A549 (cell line): ENCODE data around the gene GATAD2A. TPM values are rescaled to one million over a fixed set of nuclear protein-coding genes. Genes with fewer than 3 reads are reported as not detected.

Experiments
- ATAC-seq, 2 experiments: fragments of 200-7000 bp in 1 of 2; fragments of >200 bp in 1 of 2; cut with Nextera tagmentation in 1 of 2; cut with Tn5 transposase in 1 of 2; 3 replicates each; pipeline versions ENCODE4 v1.8.0 to v1.9.1; 2018 to 2020; ENCODE audit warnings: mild to moderate bottlenecking in 1 of 2, moderate library complexity in 1 of 2
- CTCF ChIA-PET: fragments of 300-600 bp; sonication (Branson Sonifier 250); formaldehyde crosslinking; extraction: SDS; loops from one replicate; lab custom pipeline; 2021; ENCODE audit warnings: antibody characterized with exemption, inconsistent platforms; lab: Yijun Ruan, JAX
- POLR2A ChIA-PET: fragments of 350-600 bp; formaldehyde crosslinking; extraction: SDS; loops from one replicate; lab custom pipeline; 2021; ENCODE audit warnings: antibody characterized with exemption, inconsistent platforms; lab: Yijun Ruan, JAX
- DNase-seq, 2 experiments: peaks; one replicate each; pipeline versions ENCODE4 v3.0.0 to v3.0.0-alpha.2; 2011 to 2016; ENCODE audit warnings: low read depth in 1 of 2, low spot score in 1 of 2
- FAIRE-seq: peaks from 2 replicates; lab custom pipeline; 2011; peaks lifted over from hg19 to GRCh38; lab: Jason Lieb, UNC
- H3K27ac ChIP-seq, 2 experiments: fragments of >200 bp; sonication (Bioruptor Twin); formaldehyde crosslinking; 3 replicates each; pipeline ENCODE4 v1.5.1; 2016 to 2017
- H3K4me1 ChIP-seq: fragments of >200 bp; sonication (Bioruptor Twin); formaldehyde crosslinking; 3 replicates; pipeline ENCODE4 v1.6.1; 2016
- H3K4me2 ChIP-seq: fragments of >200 bp; sonication (Bioruptor Twin); formaldehyde crosslinking; 3 replicates; pipeline ENCODE4 v1.6.1; 2016
- H3K4me3 ChIP-seq: fragments of >200 bp; sonication (Bioruptor Twin); formaldehyde crosslinking; 3 replicates; pipeline ENCODE4 v1.5.1; 2016
- H3K9me3 ChIP-seq: fragments of >200 bp; sonication (Bioruptor Twin); formaldehyde crosslinking; 3 replicates; pipeline ENCODE4 v1.6.1; 2016
- CBX2 ChIP-seq: fragments of 200-600 bp; sonication (generic); IDR thresholded peaks from 2 replicates; pipeline ENCODE4 v1.6.1; 2016; ENCODE audit warnings: low read depth, mild to moderate bottlenecking, borderline replicate concordance
- CHD4 ChIP-seq: fragments of 200-600 bp; sonication (generic); IDR thresholded peaks from 2 replicates; pipeline ENCODE4 v1.6.1; 2016; ENCODE audit warnings: antibody characterized with exemption, mild to moderate bottlenecking, borderline replicate concordance
- CTCF ChIP-seq: fragments of >200 bp; sonication (Bioruptor Twin); formaldehyde crosslinking; IDR thresholded peaks from 3 replicates; pipeline ENCODE4 v1.5.1; 2016
- EHMT2 ChIP-seq: fragments of 200-600 bp; sonication (generic); IDR thresholded peaks from 2 replicates; pipeline ENCODE4 v1.6.1; 2016; ENCODE audit warnings: antibody characterized with exemption, low read depth, mild to moderate bottlenecking, moderate library complexity
- EP300 ChIP-seq, 2 experiments: fragments of >200 bp; sonication (Bioruptor Twin); formaldehyde crosslinking; IDR thresholded peaks; 2 replicates in 1 of 2; 3 replicates in 1 of 2; pipeline ENCODE4 v1.6.1; 2016 to 2017
- FOXS1 ChIP-seq: fragments of 250-450 bp; sonication (Bioruptor Pico); IDR thresholded peaks from 2 replicates; pipeline ENCODE4 v1.5.0; 2020; ENCODE audit warnings: mild to moderate bottlenecking, moderate library complexity
- GATA3 ChIP-seq: IDR thresholded peaks from 2 replicates; pipeline ENCODE4 v1.6.1; 2012; ENCODE audit warnings: borderline replicate concordance
- HEYL ChIP-seq: fragments of 250-450 bp; sonication (Bioruptor Pico); IDR thresholded peaks from 2 replicates; pipeline ENCODE4 v1.8.0; 2021; ENCODE audit warnings: mild to moderate bottlenecking, moderate library complexity
- HOXA7 ChIP-seq: fragments of 250-450 bp; sonication (Bioruptor Pico); IDR thresholded peaks from 2 replicates; pipeline ENCODE4 v1.5.0; 2020; ENCODE audit warnings: mild to moderate bottlenecking, moderate library complexity
- HOXB5 ChIP-seq: fragments of 250-450 bp; sonication (Bioruptor Pico); IDR thresholded peaks from 2 replicates; pipeline ENCODE4 v1.5.0; 2020; ENCODE audit warnings: mild to moderate bottlenecking, moderate library complexity
- JUN ChIP-seq, 2 experiments: fragments of >200 bp; sonication (Bioruptor Twin); formaldehyde crosslinking; IDR thresholded peaks; 2 replicates in 1 of 2; 3 replicates in 1 of 2; pipeline ENCODE4 v1.6.1; 2016 to 2017
- JUNB ChIP-seq: fragments of >200 bp; sonication (Bioruptor Twin); formaldehyde crosslinking; IDR thresholded peaks from 2 replicates; pipeline ENCODE4 v1.6.1; 2016
- KDM5A ChIP-seq: fragments of 200-600 bp; sonication (generic); IDR thresholded peaks from 2 replicates; pipeline ENCODE4 v1.6.1; 2016; ENCODE audit warnings: antibody characterized with exemption, mild to moderate bottlenecking
- MAFK ChIP-seq: fragments of 450-650 bp; IDR thresholded peaks from 2 replicates; pipeline ENCODE4 v1.6.1; 2014; ENCODE audit not compliant: partially characterized antibody
- NFE2L2 ChIP-seq: fragments of 150-350 bp; conservative IDR thresholded peaks from 2 replicates; pipeline ENCODE4 v1.6.1; 2014; ENCODE audit warnings: low read length
- NPAS2 ChIP-seq: fragments of 250-450 bp; sonication (Bioruptor Pico); IDR thresholded peaks from 2 replicates; pipeline ENCODE4 v1.8.0; 2022; ENCODE audit warnings: mild to moderate bottlenecking, moderate library complexity, borderline replicate concordance
- NR3C1 ChIP-seq: fragments of >200 bp; sonication (Bioruptor Twin); formaldehyde crosslinking; IDR thresholded peaks from 3 replicates; pipeline ENCODE4 v1.6.1; 2017
- PHF8 ChIP-seq: fragments of 200-600 bp; sonication (generic); IDR thresholded peaks from 2 replicates; pipeline ENCODE4 v1.6.1; 2016; ENCODE audit warnings: low read depth, mild to moderate bottlenecking, antibody characterized with exemption, moderate library complexity, borderline replicate concordance
- POLR2A ChIP-seq: IDR thresholded peaks from 2 replicates; pipeline ENCODE4 v1.6.1; 2012; ENCODE audit warnings: mild to moderate bottlenecking, low read length
- POLR2AphosphoS2 ChIP-seq: conservative IDR thresholded peaks from 2 replicates; pipeline ENCODE4 v1.6.1; 2012; ENCODE audit warnings: low read length, improper control_type of control experiment, inconsistent platforms
- RAD21 ChIP-seq, 2 experiments: fragments of >200 bp in 1 of 2; sonication (Bioruptor Twin) in 1 of 2; formaldehyde crosslinking in 1 of 2; IDR thresholded peaks in 1 of 2; conservative IDR thresholded peaks in 1 of 2; 2 replicates in 1 of 2; 3 replicates in 1 of 2; pipeline ENCODE4 v1.6.1; 2012 to 2018; ENCODE audit warnings: inconsistent platforms in 1 of 2
- RARB ChIP-seq: fragments of 250-450 bp; sonication (Bioruptor Pico); IDR thresholded peaks from 2 replicates; pipeline ENCODE4 v1.8.0; 2021; ENCODE audit warnings: mild to moderate bottlenecking, moderate library complexity
- RCOR1 ChIP-seq: fragments of 150-350 bp; IDR thresholded peaks from 2 replicates; pipeline ENCODE4 v1.6.1; 2014; ENCODE audit warnings: antibody characterized with exemption, low read length, low read depth
- RFX5 ChIP-seq: fragments of 450-650 bp; IDR thresholded peaks from 2 replicates; pipeline ENCODE4 v1.7.1; 2014; ENCODE audit warnings: antibody characterized with exemption, mild to moderate bottlenecking, moderate library complexity
- RNF2 ChIP-seq: fragments of 200-600 bp; sonication (generic); IDR thresholded peaks from 2 replicates; pipeline ENCODE4 v1.6.1; 2016; ENCODE audit warnings: low read depth, mild to moderate bottlenecking, antibody characterized with exemption, moderate library complexity, borderline replicate concordance
- SMC3 ChIP-seq: fragments of >200 bp; sonication (Bioruptor Twin); formaldehyde crosslinking; IDR thresholded peaks from 3 replicates; pipeline ENCODE4 v1.6.1; 2018; ENCODE audit warnings: inconsistent platforms
- WGBS: methylation state at CpG from one replicate; pipeline ENCODE4 v1.1.6; 2017; ENCODE audit errors: missing lambda C conversion rate; 5-methylcytosine and 5-hydroxymethylcytosine counted together
- polyA plus RNA-seq, 4 experiments: library from polyadenylated mRNA; depleted of rRNA in 3 of 4; stranded (reverse); fragments of >200 nt; fragmentation: RNase III in 1 of 4; extraction: RNeasy Plus Mini Kit Qiagen cat#74134 plus additional on column Dnase treatment in 1 of 4; gene quantifications; 2 replicates in 3 of 4; 3 replicates in 1 of 4; pipeline ENCODE4 v1.2.3, GENCODE V29; 2011 to 2017
- TF ChIP-seq, protein P1 (sequence below): fragments of 250-450 bp; sonication (Bioruptor Pico); IDR thresholded peaks from 2 replicates; pipeline ENCODE4 v1.5.0; 2021; ENCODE audit warnings: mild to moderate bottlenecking, moderate library complexity, borderline replicate concordance
- TF ChIP-seq, protein P2 (sequence below): fragments of 250-450 bp; sonication (Bioruptor Pico); IDR thresholded peaks from 2 replicates; pipeline ENCODE4 v1.5.0; 2020; ENCODE audit warnings: low read depth, mild to moderate bottlenecking, moderate library complexity
- TF ChIP-seq, protein P3 (sequence below): fragments of 150-350 bp; IDR thresholded peaks from 2 replicates; pipeline ENCODE4 v1.6.1; 2014; ENCODE audit warnings: low read depth, mild to moderate bottlenecking, low read length

The GATAD2A gene
- polyA plus RNA-seq, 2 of the 4 experiments (the other 2 are of a cell fraction), result 25.2 to 28.9 TPM

GRCh38 chr19:19438366-19439175, 33.1 kb downstream of the GATAD2A start:
- ATAC-seq (no peak), DNase-seq (no peak), FAIRE-seq (no peak)
- ChIA-PET POLR2A (no interaction called here), CTCF (no interaction called here)
- Histone ChIP-seq H3K4me1 (no peaks in the 10 kb centered on the region), H3K9me3 (no peaks in the 10 kb centered on the region), H3K4me3 (no peak overlapping the region), H3K27ac (no peak overlapping the region), H3K4me2 (no peak overlapping the region)
- WGBS, result 89% methylated on average over 4 of the region's 4 CpGs
- TF ChIP-seq NPAS2 (CRISPR knock-in tag), result no peak
- TF ChIP-seq HOXA7, result no peak
- TF ChIP-seq KDM5A, result no peak
- TF ChIP-seq HEYL, result no peak
- TF ChIP-seq RFX5, result no peak

DNA sequence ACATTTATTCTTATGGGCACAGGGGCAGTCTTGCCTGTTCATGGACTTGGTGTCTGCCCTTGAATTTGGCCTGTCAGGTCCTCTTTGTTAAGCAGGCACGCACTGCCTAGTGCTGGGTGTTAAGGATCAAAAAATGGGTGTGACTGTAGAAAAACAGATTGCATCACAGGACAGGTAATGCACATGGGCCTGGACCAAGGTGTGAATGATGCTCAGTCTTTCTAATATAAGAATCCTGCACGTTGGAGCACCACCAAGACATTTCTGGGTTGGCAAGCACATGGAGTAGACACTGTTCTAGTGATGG, 33.7 kb downstream of the GATAD2A start:
- Histone ChIP-seq H3K4me2 (no peak overlapping the region), H3K4me3 (no peak overlapping the region), H3K9me3 (no peaks in the 10 kb centered on the region), H3K4me1 (no peaks in the 10 kb centered on the region), H3K27ac (no peak overlapping the region)
- TF ChIP-seq HEYL, result no peak
- no peak for TF ChIP-seq FOXS1
- no peak for TF ChIP-seq RARB (CRISPR knock-in tag)
- no peak for TF ChIP-seq SMC3
- TF ChIP-seq POLR2AphosphoS2, result no peak
- no peak for TF ChIP-seq CHD4
- no peak for TF ChIP-seq CBX2
- TF ChIP-seq, protein P1, sequence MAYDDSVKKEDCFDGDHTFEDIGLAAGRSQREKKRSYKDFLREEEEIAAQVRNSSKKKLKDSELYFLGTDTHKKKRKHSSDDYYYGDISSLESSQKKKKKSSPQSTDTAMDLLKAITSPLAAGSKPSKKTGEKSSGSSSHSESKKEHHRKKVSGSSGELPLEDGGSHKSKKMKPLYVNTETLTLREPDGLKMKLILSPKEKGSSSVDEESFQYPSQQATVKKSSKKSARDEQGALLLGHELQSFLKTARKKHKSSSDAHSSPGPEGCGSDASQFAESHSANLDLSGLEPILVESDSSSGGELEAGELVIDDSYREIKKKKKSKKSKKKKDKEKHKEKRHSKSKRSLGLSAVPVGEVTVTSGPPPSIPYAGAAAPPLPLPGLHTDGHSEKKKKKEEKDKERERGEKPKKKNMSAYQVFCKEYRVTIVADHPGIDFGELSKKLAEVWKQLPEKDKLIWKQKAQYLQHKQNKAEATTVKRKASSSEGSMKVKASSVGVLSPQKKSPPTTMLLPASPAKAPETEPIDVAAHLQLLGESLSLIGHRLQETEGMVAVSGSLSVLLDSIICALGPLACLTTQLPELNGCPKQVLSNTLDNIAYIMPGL (CRISPR knock-in tag), result no peak
- TF ChIP-seq RCOR1, result no peak
- TF ChIP-seq MAFK, result no peak
- TF ChIP-seq JUN (IDR thresholded peaks at IDR 0.05), result no peak
- no peak for TF ChIP-seq POLR2A
- TF ChIP-seq PHF8, result no peak
- TF ChIP-seq, protein P2, sequence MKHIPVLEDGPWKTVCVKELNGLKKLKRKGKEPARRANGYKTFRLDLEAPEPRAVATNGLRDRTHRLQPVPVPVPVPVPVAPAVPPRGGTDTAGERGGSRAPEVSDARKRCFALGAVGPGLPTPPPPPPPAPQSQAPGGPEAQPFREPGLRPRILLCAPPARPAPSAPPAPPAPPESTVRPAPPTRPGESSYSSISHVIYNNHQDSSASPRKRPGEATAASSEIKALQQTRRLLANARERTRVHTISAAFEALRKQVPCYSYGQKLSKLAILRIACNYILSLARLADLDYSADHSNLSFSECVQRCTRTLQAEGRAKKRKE, result no peak
- FAIRE-seq (no peak), ATAC-seq (no peak), DNase-seq (no peak)
- WGBS, result 100% methylated on average over 2 of the region's 2 CpGs
- ChIA-PET CTCF (no interaction called here), POLR2A (no interaction called here)

GRCh38 chr19:19443283-19443682, 37.8 kb downstream of the GATAD2A start:
- WGBS, result 95% methylated on average over 9 of the region's 9 CpGs
- Histone ChIP-seq H3K27ac (no peak overlapping the region), H3K4me3 (no peak overlapping the region), H3K4me2 (no peak overlapping the region), H3K4me1 (no peaks in the 10 kb centered on the region), H3K9me3 (no peaks in the 10 kb centered on the region)
- FAIRE-seq (no peak), DNase-seq (no peak), ATAC-seq (no peak)
- ChIA-PET POLR2A (no interaction called here), CTCF (interaction anchor here (1.4 to 1.7 kb wide), 3 partner anchors 16 to 48 kb away, joined by 3 read pairs; no protein-coding TSS in a partner anchor)
- TF ChIP-seq EHMT2 (no peak), NFE2L2 (no peak), POLR2A (no peak), RNF2 (no peak), RAD21 (conservative IDR thresholded peaks at IDR 0.05 in 1 of 2, IDR thresholded peaks at IDR 0.05 in 1 of 2) (no peak), EP300 (IDR thresholded peaks at IDR 0.05) (no peak), HOXB5 (no peak), JUNB (no peak), HEYL (no peak), CTCF (no peak), SMC3 (no peak), NR3C1 (no peak), GATA3 (no peak)
- TF ChIP-seq, protein P3, sequence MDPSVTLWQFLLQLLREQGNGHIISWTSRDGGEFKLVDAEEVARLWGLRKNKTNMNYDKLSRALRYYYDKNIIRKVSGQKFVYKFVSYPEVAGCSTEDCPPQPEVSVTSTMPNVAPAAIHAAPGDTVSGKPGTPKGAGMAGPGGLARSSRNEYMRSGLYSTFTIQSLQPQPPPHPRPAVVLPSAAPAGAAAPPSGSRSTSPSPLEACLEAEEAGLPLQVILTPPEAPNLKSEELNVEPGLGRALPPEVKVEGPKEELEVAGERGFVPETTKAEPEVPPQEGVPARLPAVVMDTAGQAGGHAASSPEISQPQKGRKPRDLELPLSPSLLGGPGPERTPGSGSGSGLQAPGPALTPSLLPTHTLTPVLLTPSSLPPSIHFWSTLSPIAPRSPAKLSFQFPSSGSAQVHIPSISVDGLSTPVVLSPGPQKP, result no peak
- TF ChIP-seq, protein P2, result no peak
